NAMALWA (cell line): ENCODE measurements around the gene NFATC2.
A peak's percentile ranks its signal among the peaks of the same experiment; 100 is the strongest.
"Not testable (repeated sequence)": the region's sequence is repeated elsewhere in the genome, so short reads cannot be mapped to it uniquely, and the experiment has no call there.

Experiments
- DNase-seq: peaks from one replicate; pipeline ENCODE4 v3.0.0-alpha.2; 2015; ENCODE audit warnings: low spot score

The NFATC2 gene

DNA sequence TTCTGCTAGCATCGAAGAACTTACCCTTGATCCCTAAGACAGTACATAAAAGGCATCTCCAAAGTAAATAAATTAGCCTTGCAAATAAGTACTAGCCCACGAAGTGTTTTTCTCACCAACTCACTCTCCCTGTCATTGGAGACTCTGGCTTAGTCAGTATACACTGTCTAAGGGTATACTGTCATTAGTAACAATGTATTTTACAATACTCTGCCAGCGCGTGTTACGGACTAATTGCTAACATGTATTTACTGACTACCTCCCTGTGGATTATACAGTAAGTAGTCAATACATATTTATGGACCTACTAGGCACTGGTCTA lies 72.1 kb downstream of the NFATC2 start:
- no peak for DNase-seq

DNA sequence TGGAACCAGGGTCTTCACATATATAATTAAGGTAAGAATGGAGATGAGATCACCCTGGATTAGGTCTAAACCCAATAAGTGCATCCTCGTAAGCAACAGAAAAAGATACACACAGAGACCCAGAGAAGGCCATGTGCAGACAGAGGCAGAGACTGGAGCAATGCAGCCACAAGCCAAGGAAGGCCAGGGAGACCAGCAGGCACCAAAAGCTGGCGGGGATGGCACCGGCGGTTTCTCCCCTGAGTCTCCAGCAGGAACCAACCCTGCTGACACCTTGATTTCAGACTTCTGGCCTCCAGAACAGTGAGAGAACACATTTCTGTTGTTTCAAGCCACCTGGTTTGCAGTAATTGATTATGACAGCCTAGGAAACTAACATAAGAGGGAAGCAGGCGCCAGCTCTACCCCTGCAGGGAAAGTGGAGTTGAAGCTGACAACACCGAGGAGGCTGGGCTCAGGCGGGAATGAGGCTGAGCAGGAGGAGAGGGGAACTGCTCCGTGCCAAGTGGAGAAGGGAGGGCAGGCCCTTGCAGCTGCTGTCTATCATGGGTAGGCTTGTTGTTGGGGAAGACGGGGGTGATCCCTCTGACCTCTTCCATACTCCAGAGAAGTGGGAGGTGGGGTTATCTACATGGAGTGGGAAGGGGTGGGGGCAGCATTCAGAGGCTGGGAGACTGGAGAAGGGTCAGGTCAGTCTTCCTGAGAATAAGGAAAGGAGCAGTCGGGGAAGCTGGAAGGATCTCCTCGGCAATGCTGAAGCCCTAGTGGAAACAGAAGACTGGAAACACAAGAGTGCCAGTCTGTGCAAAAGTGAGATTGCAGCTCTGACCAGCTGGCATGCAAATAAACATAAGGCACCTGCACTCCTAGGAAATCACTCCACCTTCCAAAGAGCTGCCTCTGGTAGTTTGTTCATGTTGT lies 72.7 kb downstream of the NFATC2 start:
- peak; percentile 9 for DNase-seq

DNA sequence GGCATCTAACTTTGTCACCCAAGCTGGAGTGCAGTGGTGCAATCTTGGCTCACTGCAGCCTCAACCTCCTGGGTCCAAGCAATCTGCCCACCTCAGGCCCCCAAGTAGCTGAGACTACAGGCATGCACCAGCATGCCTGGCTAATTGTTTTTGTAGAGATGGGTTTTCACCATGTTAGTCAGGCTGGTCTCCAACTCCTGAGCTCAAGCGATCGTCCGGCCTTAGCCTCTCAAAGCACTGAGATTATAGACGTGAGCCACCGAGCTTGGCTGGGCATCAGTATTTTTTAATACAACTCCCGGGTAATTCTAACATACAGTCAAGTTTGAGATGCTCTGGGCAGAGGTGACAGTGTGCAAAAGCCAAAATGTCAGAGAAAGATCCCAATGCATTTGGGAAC lies 73.5 kb downstream of the NFATC2 start:
- no peak for DNase-seq

DNA sequence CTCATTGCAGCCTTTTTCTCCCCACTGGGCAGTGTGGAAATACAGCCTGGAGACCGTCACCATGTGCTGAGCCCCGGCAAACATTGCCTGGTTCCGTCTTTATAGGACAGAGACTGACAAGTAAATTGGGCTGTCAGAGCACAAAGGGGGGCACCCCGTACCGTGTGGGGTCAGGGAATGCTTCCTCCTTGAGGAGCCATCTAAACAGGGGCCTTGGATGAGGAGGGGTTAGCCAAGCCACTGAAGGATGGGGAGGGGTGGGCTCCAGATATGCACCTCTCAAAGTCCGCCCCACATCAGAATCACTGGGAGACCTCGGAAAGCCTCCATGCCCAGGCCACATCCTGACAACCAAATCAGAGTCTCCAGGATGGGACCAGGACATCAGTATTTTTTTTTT lies 73.9 kb downstream of the NFATC2 start:
- DNase-seq: no peak

DNA sequence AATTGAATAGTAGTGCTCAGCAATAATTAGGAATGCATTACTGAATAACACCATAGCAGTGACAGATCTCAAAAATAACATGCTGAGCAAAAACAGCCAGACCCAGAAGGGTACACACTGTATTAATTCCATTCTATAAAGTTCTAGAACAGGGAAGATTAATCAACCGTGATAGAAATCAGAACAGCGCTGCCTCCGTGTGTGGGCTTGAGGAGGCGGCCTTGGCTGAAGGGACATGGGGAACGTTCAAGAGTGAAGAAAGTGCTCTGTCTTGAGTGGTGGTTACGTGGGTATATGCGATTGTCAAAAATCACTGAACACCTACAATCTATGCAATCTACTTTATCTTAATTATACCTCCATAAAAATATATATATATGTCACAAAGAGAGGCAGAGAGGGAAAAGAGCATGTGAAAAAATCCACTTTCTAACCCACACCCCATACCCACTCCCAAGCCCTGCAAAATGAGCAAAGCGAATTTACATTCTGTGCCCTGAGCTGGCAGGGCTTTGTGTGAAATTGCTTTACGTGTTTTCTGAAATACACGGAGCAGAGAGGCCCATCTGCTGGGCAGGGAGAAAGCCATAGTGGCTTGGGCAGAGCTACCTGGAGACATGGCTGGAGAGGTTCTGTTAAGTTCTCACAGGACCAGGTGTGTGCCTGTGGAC lies 74.4 kb downstream of the NFATC2 start:
- no peak for DNase-seq

DNA sequence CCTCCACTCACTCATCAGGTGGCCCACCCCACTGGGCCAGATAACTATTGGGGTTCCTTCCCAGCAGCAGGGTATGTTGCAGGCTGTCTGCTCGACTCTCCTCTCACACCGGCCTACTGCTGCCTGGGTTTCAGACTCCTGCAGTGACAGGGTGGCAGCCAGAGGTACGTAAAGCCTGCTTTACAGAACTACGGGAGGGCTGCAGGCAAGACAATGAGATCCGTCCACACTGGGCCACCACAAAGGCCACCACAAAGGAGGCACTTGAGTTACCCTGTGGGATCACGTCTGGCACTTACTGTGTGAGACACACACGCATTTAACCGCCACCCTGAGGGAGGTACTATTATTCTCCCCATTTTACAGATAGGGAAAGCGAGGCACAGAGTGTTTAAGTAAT lies 78.5 kb downstream of the NFATC2 start:
- no peak for DNase-seq

DNA sequence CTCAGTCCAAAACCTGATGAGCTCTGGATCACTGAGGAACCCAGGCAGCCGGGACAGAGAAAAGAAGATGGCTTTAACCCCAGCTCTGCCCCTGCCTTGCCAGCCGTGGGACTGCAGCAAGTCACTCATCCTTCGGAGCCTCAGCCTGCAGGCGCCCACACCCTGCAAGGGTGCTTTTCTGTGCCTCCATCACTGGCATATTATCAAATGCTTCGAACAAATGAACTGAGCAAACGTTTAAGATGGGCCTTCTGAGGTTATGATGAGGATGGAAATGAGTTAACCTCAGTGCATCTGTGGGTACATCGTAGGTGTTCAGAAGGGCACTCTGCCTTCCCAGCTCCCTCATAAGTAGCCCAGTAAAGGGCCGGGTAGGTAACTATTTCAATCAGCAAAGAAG lies 79.0 kb downstream of the NFATC2 start:
- DNase-seq: no peak

DNA sequence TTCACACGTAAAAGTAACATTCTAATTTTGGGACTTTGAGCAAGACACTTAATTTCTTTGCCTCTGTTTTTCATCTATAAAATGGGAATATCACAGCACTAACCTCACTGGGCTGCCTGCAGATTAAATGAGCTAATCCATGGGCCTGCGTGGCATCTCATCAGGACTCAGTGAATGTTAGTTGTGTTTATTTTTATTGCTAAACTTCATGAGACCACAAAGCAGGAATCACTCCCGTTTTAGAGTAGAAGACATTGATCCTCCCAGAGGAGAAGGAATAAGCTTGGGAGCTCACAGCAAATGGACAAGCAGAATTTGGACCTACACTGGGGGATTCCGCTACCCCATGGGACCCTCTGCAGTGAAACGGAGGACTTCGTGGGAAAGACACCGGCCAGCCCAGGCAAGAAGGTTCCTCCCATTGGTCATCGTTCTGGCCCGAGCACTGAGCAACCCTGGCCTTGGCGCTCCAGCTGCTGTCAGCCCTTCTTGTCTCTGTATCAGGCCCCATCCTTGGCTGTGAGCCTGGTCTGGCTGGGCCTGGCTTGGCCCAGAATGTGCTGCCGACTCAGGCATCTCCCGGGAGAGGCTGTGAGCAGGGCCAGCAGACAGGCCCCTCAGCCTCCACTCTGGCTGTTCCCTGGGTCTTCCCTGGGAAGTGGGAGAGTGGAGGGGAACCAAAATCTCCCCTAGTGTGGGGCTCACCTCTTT lies 79.8 kb downstream of the NFATC2 start:
- DNase-seq: no peak

DNA sequence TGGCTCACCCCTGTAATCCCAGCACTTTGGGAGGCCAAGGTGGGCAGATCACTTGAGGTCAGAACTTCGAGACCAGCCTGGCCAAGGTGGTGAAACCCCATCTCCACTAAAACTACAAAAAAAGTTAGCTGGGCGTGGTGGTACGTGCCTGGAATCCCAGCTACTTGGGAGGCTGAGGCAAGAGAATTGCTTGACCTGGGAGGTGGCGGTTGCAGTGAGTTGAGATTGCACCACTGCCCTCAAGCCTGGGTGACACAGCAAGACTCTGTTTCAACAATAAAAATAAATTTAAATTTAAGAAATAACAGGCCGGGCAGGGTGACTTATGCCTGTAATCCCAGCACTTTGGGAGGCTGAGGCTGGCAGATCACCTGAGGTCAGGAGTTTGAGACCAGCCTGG lies 80.7 kb downstream of the NFATC2 start:
- not testable (repeated sequence) for DNase-seq

DNA sequence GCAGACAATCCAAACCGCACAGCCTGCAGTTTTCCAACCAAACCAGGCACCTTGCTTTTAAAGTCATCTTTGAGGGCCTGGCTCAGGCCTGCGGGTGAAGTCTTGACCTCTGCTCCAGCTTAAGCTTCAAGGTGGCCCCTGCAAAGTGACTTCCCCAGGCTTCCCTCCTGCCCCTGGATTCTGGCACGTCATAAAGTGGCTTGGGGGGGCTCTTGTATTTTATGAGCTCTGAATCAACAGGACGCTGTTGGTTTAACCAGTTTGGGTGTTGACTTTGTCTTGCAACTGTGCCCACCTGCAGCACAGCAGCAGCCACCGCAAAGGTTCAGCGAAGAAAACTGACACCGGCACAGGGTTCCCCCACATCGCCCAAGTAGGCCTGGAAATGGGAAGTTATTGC lies 81.2 kb downstream of the NFATC2 start:
- DNase-seq: no peak

DNA sequence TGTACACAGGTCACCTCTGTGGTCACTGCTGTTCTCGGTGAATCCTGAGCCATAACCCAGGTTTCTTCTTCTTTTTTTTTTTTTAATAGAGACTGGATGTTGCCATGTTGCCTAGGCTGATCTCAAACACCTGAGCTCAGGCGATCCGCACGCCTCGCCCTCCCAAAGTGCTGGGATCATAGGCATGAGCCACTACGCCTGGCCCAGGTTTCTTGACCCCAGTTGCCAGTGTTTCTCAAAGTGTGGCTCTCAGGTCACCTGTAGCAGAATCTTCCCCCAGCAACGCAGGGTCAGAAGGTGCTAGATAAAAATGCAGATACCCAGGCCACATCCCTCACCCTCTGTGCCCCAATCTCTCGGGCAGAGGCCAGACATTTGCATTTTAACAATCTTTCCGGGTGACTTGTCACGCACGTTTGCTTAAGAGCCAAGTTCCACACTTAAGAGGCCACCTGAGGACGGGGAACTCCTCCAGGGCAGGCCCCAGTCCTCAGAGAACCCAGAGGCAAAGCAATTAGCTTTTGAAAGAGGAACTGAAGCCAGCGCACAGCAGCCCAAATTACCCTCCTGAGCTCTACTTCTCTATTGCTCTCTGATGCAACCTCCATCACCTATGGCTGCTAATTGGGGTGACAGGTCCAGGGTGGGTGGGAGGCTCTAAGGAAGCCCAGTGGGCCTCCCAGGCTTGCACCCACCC lies 81.8 kb downstream of the NFATC2 start:
- DNase-seq: peak; percentile 76

DNA sequence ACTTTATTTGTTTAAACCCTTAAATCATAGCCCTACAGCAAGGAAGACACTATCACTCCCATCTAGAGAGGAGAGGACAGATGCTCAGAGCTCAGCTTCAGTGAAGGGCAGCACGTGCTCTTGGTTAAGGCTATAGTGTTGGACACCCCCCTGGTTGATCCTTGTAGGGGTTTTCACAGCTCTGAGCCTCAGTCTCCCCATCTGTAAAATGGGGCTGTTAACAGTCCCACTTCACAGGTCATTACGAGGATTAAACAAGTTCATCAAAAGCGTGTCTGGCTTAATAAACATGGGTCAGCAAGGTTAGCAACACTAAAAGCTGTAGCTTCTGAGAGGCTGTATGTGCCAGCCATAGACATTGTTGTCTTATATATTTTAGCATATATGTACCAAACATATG lies 82.4 kb downstream of the NFATC2 start:
- DNase-seq: peak; percentile 5

DNA sequence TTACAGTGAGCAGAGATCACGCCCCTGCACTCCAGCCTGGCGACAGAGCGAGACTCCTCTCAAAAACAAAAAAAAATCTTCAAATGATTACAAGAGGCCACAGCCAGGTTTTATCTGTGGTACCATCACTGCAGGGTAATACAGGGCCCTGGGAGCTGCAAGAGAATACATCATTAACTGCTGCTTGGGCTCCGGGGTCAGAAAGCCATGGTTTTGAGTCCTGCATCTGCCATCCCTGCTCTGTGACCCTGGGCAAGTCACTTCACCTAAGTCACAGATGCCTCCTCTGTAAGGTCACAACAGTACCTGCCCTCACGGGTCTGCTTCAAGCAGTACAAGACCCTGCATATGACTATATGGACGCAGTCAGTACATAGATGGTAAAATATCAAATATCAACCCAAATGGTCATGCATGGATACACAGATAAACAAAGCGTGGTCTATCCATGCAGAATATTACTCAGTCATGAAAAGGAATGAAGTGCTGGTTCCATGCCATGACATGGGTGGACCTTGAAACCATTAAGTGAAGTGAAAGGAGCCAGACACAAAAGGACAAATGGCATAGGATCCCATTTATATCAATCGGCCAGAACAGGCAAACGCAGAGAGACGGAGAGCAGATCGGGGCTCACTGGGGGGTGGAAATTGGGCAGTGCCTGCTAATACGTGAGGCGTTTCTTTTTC lies 83.6 kb downstream of the NFATC2 start:
- DNase-seq: no peak

DNA sequence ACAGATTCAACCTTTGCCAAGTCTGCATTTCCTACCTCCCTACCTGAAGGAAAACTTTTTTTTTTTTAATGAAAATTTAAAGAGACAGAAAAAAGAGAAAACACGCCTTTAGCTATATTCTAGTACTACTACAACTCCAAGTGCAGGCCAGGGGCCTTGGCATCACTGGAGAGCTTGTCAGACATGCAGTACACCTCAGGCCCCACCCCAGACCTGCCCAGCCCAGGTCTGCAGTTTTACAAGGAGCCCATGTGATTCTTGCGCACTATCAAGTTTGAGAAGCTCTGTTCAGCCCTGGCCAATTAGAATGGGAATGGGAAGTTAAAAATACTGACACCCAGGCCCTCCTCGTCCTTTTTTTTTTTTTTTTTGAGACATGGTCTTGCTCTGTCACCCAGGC lies 85.0 kb downstream of the NFATC2 start:
- no peak for DNase-seq

DNA sequence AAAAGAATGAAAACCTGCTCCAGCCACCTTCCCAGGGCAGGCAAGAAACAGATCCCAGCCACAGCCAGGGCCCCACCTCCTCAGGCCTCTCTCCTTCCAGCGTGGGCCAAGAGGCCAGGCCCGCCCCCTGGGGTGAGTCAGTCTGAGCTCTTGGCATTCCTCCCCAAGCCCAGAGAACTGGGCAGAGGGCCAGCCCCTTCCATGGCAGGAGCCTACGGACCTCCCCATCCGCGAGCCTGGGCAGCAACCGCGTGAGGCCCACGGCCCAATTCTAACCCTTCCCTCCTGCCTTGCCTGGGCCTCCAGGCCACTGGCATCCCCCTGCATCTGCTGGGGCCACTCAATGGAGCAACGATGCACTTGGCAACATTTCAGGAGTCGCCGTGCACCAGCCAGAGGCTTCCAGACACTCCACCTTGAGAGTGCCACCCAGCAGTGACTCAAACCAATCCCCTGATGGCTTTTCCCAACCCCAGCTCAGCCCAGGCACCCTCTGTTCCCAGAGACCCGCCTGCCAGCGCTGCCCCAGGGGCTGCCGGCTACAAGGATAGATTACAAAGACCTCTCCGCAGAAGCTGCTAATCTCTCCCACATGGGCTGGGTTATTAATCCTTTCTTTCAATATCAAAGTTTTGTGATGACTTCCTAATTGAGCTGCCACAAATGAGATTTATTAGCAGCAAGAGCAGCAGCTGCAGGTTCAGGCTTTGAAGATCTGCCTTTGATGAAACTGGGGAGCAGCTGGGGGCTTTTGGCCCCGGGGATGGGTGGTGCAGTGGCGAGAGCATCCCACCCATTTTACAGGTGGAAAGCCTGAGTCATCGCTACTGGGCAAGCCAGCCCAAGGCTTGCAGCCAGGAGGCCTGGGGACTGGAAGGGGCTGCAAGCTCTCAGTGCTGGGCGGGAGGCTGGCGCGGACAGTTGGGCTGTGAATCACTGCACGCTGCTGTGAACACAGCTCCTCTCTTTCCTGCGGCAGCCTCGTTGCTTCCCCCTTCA lies 85.7 kb downstream of the NFATC2 start:
- no peak for DNase-seq

DNA sequence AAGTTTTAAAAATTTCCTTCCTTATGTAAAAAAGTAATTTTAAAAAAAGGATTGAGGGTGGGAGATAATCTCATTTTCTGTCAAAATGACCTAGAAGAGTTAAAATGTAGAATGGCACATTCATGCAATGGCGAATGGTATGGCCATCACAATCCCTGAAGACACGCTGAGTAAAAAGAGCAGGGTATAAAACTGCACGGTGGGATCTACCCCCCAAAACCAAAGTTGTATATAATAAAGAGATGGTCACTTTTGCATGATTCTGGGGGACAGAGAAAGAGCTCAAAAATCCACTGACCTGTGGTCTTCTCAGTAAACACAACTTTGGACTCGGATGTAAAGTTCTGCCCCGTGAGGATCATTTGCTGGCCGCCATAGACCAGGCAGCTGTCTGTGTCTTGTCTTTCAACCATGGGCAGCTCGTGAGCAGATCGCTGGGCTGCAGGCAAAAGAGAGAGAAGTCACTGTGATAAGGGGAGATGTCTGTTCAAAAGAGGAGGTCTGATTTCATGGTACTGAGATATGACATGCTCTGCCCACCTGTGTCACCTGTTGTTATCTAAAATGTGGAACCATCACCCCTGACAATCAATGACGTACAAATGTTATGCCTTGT lies 88.2 kb downstream of the NFATC2 start:
- no peak for DNase-seq

DNA sequence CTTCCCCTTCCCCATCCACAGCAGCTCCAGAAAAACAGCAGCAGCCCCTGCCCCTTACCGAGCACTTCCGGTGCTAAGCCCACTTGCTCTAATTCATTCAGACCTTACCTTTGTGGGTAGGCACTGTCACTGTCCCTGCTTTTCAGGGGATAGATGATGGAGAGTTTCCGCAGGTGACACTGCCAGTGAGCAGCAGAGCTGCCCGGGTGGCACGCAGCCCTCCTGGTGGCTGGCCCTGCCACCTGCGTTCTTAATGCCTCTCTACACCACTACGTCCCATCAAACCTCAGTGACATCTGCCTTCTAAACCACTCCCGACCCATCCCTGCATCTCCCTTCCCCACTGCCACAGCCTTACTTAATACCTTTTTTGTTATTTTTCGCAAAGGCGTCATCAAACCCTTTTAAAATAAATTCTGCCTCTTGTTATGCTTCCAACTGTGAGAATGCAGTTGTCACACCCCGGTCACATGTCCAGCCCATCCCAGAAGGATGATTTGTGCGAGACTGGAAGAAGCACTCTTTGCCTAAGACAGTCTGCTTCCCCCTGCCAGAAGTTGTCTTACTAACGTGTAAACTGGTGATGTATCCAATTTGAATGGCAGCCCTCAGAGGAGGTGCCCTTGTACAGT lies 89.7 kb downstream of the NFATC2 start:
- DNase-seq: no peak

DNA sequence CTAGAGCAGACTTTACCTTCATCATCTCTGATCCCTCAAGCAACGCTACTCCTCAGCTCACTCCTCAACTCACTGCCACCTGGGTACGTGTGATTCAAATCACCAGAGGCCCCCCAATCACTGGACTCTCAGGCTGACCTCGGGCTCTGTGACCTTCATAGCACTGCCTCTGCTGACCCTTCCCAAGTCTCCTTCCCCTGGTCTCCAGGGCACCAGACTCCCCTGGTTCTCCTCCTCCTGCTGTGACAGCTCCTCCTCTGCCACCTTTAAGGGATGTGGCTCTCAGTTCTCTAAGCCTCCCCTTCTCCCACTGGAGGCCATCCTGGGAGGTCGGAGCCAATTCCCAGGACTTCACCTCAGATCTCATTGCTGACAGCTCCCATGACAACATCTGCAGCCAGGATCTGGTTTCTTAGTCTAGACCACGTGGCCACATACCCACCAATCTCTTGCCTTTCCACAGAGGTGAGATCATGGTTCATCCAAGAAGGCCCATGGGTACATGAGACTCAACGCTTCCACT lies 90.4 kb downstream of the NFATC2 start:
- DNase-seq: no peak

DNA sequence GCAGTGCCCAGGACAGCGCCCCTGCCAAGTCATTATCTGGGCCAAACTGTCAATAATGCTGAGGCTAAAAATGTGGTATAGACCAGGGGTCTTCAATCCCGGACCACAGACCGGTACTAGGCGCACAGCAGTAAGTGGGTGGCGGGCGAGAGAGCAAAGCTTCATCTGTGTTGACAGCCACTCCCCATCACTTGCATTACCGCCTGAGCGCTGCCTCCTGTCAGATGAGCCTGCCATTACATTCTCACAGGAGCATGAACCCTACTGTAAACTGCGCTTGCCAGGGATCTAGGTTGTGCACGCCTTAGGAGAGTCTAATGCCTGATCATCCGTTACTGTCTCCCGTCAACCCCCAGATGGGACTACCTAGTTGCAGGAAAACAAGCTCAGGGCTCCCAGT lies 91.0 kb downstream of the NFATC2 start:
- no peak for DNase-seq
